ENCODE results near the gene WTIP. TPM values are rescaled to one million over a fixed set of nuclear protein-coding genes. Genes with fewer than 3 reads are reported as not detected.

WTIP gene
- total and polyA plus RNA-seq, 2 of the 13 experiments (the other 11 are each of a cell fraction or from before 2014, with no cell fraction given) = 15.0 to 18.1 TPM

GRCh38 chr19:34503531-34504272 is 22.1 kb downstream of the WTIP start (continued):
- TF ChIP-seq, protein P1, sequence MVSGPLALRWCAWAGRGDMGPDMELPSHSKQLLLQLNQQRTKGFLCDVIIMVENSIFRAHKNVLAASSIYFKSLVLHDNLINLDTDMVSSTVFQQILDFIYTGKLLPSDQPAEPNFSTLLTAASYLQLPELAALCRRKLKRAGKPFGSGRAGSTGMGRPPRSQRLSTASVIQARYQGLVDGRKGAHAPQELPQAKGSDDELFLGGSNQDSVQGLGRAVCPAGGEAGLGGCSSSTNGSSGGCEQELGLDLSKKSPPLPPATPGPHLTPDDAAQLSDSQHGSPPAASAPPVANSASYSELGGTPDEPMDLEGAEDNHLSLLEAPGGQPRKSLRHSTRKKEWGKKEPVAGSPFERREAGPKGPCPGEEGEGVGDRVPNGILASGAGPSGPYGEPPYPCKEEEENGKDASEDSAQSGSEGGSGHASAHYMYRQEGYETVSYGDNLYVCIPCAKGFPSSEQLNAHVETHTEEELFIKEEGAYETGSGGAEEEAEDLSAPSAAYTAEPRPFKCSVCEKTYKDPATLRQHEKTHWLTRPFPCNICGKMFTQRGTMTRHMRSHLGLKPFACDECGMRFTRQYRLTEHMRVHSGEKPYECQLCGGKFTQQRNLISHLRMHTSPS (CRISPR knock-in tag; IDR thresholded peaks at IDR 0.05; ENCODE audit: low read depth) = no peak
- TF ChIP-seq ARID4A (CRISPR knock-in tag; IDR thresholded peaks at IDR 0.05; ENCODE audit: borderline replicate concordance) = peak; percentile 52; the same call in 1 of the 2 replicates
- TF ChIP-seq ZBTB8A (CRISPR knock-in tag; IDR thresholded peaks at IDR 0.05; ENCODE audit: borderline replicate concordance, low read depth) = no peak
- TF ChIP-seq ISX (CRISPR knock-in tag; conservative IDR thresholded peaks at IDR 0.05) = no peak
- peak in 1 of 2 experiments; percentile 37; a peak in 2 of 4 replicates for TF ChIP-seq MAFK (conservative IDR thresholded peaks at IDR 0.05 in 1 of 2, IDR thresholded peaks at IDR 0.05 in 1 of 2; ENCODE audit: low read length in 2 of 2)
- TF ChIP-seq MYPOP (CRISPR knock-in tag; IDR thresholded peaks at IDR 0.05) = no peak
- no peak for TF ChIP-seq TEAD2 (CRISPR knock-in tag; IDR thresholded peaks at IDR 0.05)
- peak; percentile 46; the same call in 1 of the 2 replicates for TF ChIP-seq AKAP8 (CRISPR knock-in tag; IDR thresholded peaks at IDR 0.05)
- TF ChIP-seq ZNF616 (CRISPR knock-in tag; IDR thresholded peaks at IDR 0.05; ENCODE audit: low read depth) = no peak
- peak; percentile 60; the same call in 1 of the 2 replicates for TF ChIP-seq MLXIP (CRISPR knock-in tag; IDR thresholded peaks at IDR 0.05; ENCODE audit: borderline replicate concordance)
- TF ChIP-seq GZF1 (CRISPR knock-in tag; IDR thresholded peaks at IDR 0.05) = no peak
- TF ChIP-seq ZC3H4 (CRISPR knock-in tag; IDR thresholded peaks at IDR 0.05; ENCODE audit: borderline replicate concordance) = no peak
- TF ChIP-seq ZNF615 (CRISPR knock-in tag; IDR thresholded peaks at IDR 0.05; ENCODE audit: borderline replicate concordance) = no peak
- TF ChIP-seq RNF2 (conservative IDR thresholded peaks at IDR 0.05; ENCODE audit: low read depth) = peak; percentile 28; the same call in 1 of the 2 replicates
- TF ChIP-seq TGIF2 (CRISPR knock-in tag; IDR thresholded peaks at IDR 0.05) = no peak
- no peak for TF ChIP-seq ARID2 (CRISPR knock-in tag; IDR thresholded peaks at IDR 0.05; ENCODE audit: borderline replicate concordance)
- TF ChIP-seq ETV5 (CRISPR knock-in tag; IDR thresholded peaks at IDR 0.05; ENCODE audit: borderline replicate concordance) = no peak
- TF ChIP-seq ARNT2 (CRISPR knock-in tag; IDR thresholded peaks at IDR 0.05; ENCODE audit: low read depth) = no peak
- no peak for TF ChIP-seq ZNF878 (CRISPR knock-in tag; IDR thresholded peaks at IDR 0.05)
